HG03460 (cell line): ENCODE measurements around the gene USF1.
"Not testable (repeated sequence)": the region's sequence is repeated elsewhere in the genome, so short reads cannot be mapped to it uniquely, and the experiment has no call there.

Experiments used
- ATAC-seq: cut with Tn5 transposase; IDR thresholded peaks from one replicate; pipeline ENCODE4 v1.9.1; 2021; ENCODE audit not compliant: unreplicated experiment

USF1 gene

DNA sequence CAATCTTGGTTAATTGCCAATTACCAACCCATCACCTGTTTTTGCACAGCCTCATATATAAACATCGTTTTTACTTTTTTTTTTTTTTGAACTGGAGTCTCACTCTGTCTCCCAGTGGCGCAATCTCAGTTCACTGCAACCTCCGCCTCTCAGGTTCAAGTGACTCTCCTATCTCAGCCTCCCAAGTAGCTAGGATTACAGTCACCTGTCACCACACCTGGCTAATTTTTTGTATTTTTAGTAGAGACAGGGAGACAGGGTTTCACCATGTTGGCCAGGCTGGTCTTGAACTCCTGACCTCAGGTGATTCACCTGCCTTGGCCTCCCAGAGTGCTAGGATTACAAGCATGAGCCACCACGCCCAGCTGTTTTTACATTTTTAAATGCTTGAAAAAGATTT lies 53.7 kb downstream of the USF1 start:
- ATAC-seq: not testable (repeated sequence)
